Glomerular visceral epithelial cell (primary cell): ENCODE data around the gene COL6A1.

Source experiments
- DNase-seq: peaks from one replicate; pipeline ENCODE4 v3.0.0-alpha.2; 2016; ENCODE audit errors: extremely low spot score

COL6A1 gene

GRCh38 chr21:45994086-45994661 lies 12.6 kb downstream of the COL6A1 start:
- DNase-seq, result no peak

GRCh38 chr21:45994759-45995685 lies 13.5 kb downstream of the COL6A1 start:
- DNase-seq, result no peak

GRCh38 chr21:45995686-45996179 lies 14.2 kb downstream of the COL6A1 start:
- DNase-seq, result peak; percentile 17

- no peak for DNase-seq
These were observed 15.0 kb downstream of the COL6A1 start for GRCh38 chr21:45996311-45997204.

GRCh38 chr21:45997205-45997494 lies 15.6 kb downstream of the COL6A1 start:
- DNase-seq, result no peak

GRCh38 chr21:45997495-45998275 lies 16.1 kb downstream of the COL6A1 start:
- no peak for DNase-seq

GRCh38 chr21:45998276-45998701 lies 16.7 kb downstream of the COL6A1 start:
- DNase-seq, result no peak

- no peak for DNase-seq
These were observed 17.5 kb downstream of the COL6A1 start for GRCh38 chr21:45998871-45999580.

GRCh38 chr21:45999581-46000181 lies 18.1 kb downstream of the COL6A1 start:
- no peak for DNase-seq

GRCh38 chr21:46000182-46000730 lies 18.7 kb downstream of the COL6A1 start:
- no peak for DNase-seq

- no peak for DNase-seq
These were observed 19.4 kb downstream of the COL6A1 start for GRCh38 chr21:46000731-46001641.

- no peak for DNase-seq
These were observed 20.5 kb downstream of the COL6A1 start for GRCh38 chr21:46001821-46002681.

- no peak for DNase-seq
These were observed 21.4 kb downstream of the COL6A1 start for GRCh38 chr21:46002841-46003574.

GRCh38 chr21:46003575-46004007 lies 22.0 kb downstream of the COL6A1 start:
- DNase-seq, result no peak

GRCh38 chr21:46004168-46004861 lies 22.7 kb downstream of the COL6A1 start:
- DNase-seq, result no peak

GRCh38 chr21:46005081-46005480 lies 23.5 kb downstream of the COL6A1 start:
- no peak for DNase-seq

- no peak for DNase-seq
These were observed 23.9 kb downstream of the COL6A1 start for GRCh38 chr21:46005481-46005881.
